ENCODE measurements around the gene POLR3A.

Gene POLR3A

GRCh38 chr10:77943121-77943901 is 86.0 kb downstream of the POLR3A start:
- DNase-seq: peak in 2 of 3 donors; percentile 6 to 13

GRCh38 chr10:77941790-77942189 is 87.5 kb downstream of the POLR3A start:
- no peak for DNase-seq

GRCh38 chr10:77940627-77941026 is 88.7 kb downstream of the POLR3A start:
- DNase-seq: no peak

- no peak for DNase-seq
Observed at GRCh38 chr10:77940225-77940624, 89.1 kb downstream of the POLR3A start.

- no peak for DNase-seq
Observed at GRCh38 chr10:77939561-77940001, 89.7 kb downstream of the POLR3A start.

GRCh38 chr10:77936697-77937567 is 92.4 kb downstream of the POLR3A start:
- no peak for DNase-seq

GRCh38 chr10:77932016-77932715 is 97.1 kb downstream of the POLR3A start:
- DNase-seq: no peak

GRCh38 chr10:77927402-77928246 is 101.7 kb downstream of the POLR3A start:
- no peak for DNase-seq

- DNase-seq: peak; percentile 22 to 72 (median 45)
Observed at GRCh38 chr10:77926566-77927401, 102.5 kb downstream of the POLR3A start, which contains the start of gene DLG5. Gene DLG5, minus strand, starts transcription at chr10:77926755. Its CDS starts 235 bp downstream, at chr10:77926520.

- DNase-seq: peak; percentile 32 to 59 (median 48)
Observed at GRCh38 chr10:77925795-77926565, 103.3 kb downstream of the POLR3A start.

GRCh38 chr10:77925410-77925794 is 103.9 kb downstream of the POLR3A start:
- DNase-seq: peak; percentile 31 to 38 (median 35)

- DNase-seq: no peak
Observed at GRCh38 chr10:77922566-77923179, 106.6 kb downstream of the POLR3A start.

- no peak for DNase-seq
Observed at GRCh38 chr10:77922055-77922454, 107.3 kb downstream of the POLR3A start.

GRCh38 chr10:77921395-77921794 is 107.9 kb downstream of the POLR3A start:
- DNase-seq: no peak

GRCh38 chr10:77920495-77920894 is 108.8 kb downstream of the POLR3A start:
- DNase-seq: no peak

GRCh38 chr10:77919713-77920108 is 109.6 kb downstream of the POLR3A start:
- DNase-seq: no peak
